ENCODE results near the gene THSD7A. TPM values are rescaled to one million over a fixed set of nuclear protein-coding genes. Genes with fewer than 3 reads are reported as not detected.

The THSD7A gene
- total RNA-seq, 1 experiment from 2014 or later = not detected

DNA sequence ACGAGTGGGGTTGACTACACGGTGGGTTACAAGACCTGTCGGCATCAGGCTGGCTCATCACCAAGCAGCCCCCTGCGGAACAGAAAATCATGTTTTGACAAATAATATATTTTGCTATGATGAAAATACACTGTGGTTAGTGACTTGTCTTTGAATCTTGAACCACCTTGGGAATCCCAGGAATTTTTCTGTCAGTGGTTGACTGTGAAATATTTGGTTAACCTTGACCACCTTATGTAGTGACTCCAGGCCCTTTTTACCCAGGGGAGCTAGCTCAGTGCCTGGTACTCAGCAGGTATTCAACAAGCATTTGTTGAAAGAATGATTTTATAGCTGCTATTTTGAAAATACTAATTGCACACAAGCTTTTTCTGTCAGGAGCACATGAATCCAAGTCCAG is 452.4 kb downstream of the THSD7A start:
- DNase-seq (ENCODE audit: unreplicated experiment) = no peak
- BruUV-seq (replicated peaks) = no TSS peak
- intact Hi-C loops (cut with micrococcal nuclease) = loop anchor here (10.0 kb wide), 2 partner anchors 455 to 1115 kb away; partner anchors contain the start of gene THSD7A
- peaks cover 21% of the 10 kb centered on the region for H3K27me3 Mint-ChIP-seq (ENCODE audit: insufficient read depth, unreplicated experiment)
- H3K4me1 Mint-ChIP-seq (ENCODE audit: insufficient read depth, unreplicated experiment) = no peaks in the 10 kb centered on the region
- ChIA-PET POLR2A (interaction anchor here (0.7 kb wide), 1 partner anchor 11 kb away, joined by 4 read pairs; no protein-coding TSS in a partner anchor), CTCF (no interaction called here)
- no peaks in the 10 kb centered on the region for H3K36me3 Mint-ChIP-seq (ENCODE audit: insufficient read depth, unreplicated experiment)
- H3K27ac Mint-ChIP-seq (ENCODE audit: low read depth, unreplicated experiment) = no peak overlapping the region
- H3K4me3 Mint-ChIP-seq (ENCODE audit: unreplicated experiment) = no peak overlapping the region
- TF ChIP-seq, protein P1, sequence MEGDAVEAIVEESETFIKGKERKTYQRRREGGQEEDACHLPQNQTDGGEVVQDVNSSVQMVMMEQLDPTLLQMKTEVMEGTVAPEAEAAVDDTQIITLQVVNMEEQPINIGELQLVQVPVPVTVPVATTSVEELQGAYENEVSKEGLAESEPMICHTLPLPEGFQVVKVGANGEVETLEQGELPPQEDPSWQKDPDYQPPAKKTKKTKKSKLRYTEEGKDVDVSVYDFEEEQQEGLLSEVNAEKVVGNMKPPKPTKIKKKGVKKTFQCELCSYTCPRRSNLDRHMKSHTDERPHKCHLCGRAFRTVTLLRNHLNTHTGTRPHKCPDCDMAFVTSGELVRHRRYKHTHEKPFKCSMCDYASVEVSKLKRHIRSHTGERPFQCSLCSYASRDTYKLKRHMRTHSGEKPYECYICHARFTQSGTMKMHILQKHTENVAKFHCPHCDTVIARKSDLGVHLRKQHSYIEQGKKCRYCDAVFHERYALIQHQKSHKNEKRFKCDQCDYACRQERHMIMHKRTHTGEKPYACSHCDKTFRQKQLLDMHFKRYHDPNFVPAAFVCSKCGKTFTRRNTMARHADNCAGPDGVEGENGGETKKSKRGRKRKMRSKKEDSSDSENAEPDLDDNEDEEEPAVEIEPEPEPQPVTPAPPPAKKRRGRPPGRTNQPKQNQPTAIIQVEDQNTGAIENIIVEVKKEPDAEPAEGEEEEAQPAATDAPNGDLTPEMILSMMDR (IDR thresholded peaks at IDR 0.05; ENCODE audit: unreplicated experiment) = no peak
- no peaks in the 10 kb centered on the region for H3K9me3 Mint-ChIP-seq (ENCODE audit: unreplicated experiment)

DNA sequence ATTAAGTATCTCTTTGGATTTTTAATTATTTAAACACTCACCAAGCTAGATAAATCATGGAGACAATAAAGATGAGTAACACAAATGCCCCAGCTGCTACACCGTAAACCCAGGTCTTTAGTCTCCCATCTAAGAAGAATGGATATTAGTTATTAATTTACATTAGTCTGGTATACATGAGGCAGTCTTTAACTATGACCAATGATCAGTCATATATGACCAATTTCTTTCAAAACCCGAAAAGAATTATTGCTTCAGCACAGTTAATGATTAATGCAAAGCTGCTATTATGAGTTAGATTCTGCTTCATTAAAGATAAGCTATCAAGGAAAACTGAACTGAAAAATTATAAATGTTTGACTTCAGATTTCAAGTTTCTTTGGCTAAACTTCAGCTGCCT is 455.5 kb downstream of the THSD7A start:
- Mint-ChIP-seq H3K36me3 (ENCODE audit: insufficient read depth, unreplicated experiment) (no peaks in the 10 kb centered on the region), H3K4me3 (ENCODE audit: unreplicated experiment) (no peak overlapping the region), H3K9me3 (ENCODE audit: unreplicated experiment) (no peaks in the 10 kb centered on the region), H3K27me3 (ENCODE audit: insufficient read depth, unreplicated experiment) (peaks cover 30% of the 10 kb centered on the region), H3K27ac (ENCODE audit: low read depth, unreplicated experiment) (no peak overlapping the region), H3K4me1 (ENCODE audit: insufficient read depth, unreplicated experiment) (no peaks in the 10 kb centered on the region)
- BruUV-seq (replicated peaks) = no TSS peak
- intact Hi-C loops (cut with micrococcal nuclease) = loop anchor here (10.0 kb wide), 2 partner anchors 458 to 1118 kb away; partner anchors contain the start of gene THSD7A
- ChIA-PET CTCF (interaction anchor here (0.7 kb wide), 1 partner anchor 33 kb away, joined by 3 read pairs; no protein-coding TSS in a partner anchor), POLR2A (no interaction called here)
- TF ChIP-seq, protein P1 (IDR thresholded peaks at IDR 0.05; ENCODE audit: unreplicated experiment) = no peak
- no peak for DNase-seq (ENCODE audit: unreplicated experiment)

DNA sequence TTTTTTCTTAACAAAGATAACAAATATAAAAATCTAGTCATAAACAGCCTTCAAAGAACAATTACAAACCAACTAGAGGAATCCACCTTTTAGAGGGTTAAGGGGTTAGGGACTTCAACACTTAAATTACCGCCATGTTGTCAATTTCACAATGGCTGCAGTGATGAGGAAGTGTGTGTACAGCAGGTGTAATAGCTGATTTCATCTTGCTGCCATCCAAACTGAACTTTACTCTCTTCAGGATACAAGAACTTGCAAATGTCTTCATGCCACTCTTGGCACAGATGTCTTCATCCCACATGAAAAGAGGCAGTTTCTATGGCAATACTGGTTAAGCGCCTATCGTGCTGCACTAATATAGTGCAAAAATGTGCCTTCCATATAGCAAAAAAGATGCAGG is 457.4 kb downstream of the THSD7A start:
- no peaks in the 10 kb centered on the region for H3K36me3 Mint-ChIP-seq (ENCODE audit: insufficient read depth, unreplicated experiment)
- TF ChIP-seq, protein P1 (IDR thresholded peaks at IDR 0.05; ENCODE audit: unreplicated experiment) = no peak
- intact Hi-C loops (cut with micrococcal nuclease) = loop anchor here (5.0 to 10.0 kb wide), 3 partner anchors 460 to 1120 kb away; partner anchors contain the start of gene THSD7A
- peaks cover 39% of the 10 kb centered on the region for H3K27me3 Mint-ChIP-seq (ENCODE audit: insufficient read depth, unreplicated experiment)
- no peaks in the 10 kb centered on the region for H3K4me1 Mint-ChIP-seq (ENCODE audit: insufficient read depth, unreplicated experiment)
- no peak overlapping the region for H3K27ac Mint-ChIP-seq (ENCODE audit: low read depth, unreplicated experiment)
- H3K4me3 Mint-ChIP-seq (ENCODE audit: unreplicated experiment) = no peak overlapping the region
- ChIA-PET POLR2A (interaction anchor here (0.8 kb wide), 1 partner anchor 1140 kb away, joined by 3 read pairs; no protein-coding TSS in a partner anchor), CTCF (interaction anchor here (1.7 kb wide), 1 partner anchor 1115 kb away, joined by 5 read pairs; no protein-coding TSS in a partner anchor)
- H3K9me3 Mint-ChIP-seq (ENCODE audit: unreplicated experiment) = no peaks in the 10 kb centered on the region
- BruUV-seq (replicated peaks) = no TSS peak
- DNase-seq (ENCODE audit: unreplicated experiment) = no peak

DNA sequence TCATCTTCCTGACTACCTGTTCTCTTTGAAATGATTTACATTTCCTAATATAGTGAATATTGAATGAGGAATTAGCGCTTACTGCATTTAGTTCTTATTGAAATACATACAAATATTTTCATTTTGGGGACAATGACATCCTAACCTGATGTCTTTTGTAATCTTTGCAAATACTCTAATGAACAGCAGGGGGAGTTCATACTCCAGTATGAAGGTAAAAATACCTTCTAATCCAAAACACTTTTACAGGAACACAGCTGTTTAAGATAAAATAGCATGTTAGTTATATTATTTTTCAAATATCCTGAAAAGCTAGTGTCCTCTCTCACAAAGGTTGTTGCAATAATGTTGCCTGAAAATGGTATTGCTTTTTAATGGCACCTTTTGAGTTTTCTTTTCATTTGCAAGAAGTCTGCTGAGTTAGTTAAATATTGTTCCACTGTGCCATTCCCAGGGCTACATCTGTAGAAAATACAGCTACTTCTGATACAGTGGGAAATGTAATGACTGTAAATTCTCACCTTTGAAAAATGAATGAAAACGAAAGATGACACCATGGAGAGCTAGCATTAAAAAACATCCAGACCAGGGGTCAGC is 458.4 kb downstream of the THSD7A start:
- H3K4me3 Mint-ChIP-seq (ENCODE audit: unreplicated experiment) = no peak overlapping the region
- ChIA-PET CTCF (interaction anchor here (0.5 to 1.8 kb wide), 14 partner anchors 9 to 1116 kb away, joined by 3 to 6 read pairs (median 3); no protein-coding TSS in a partner anchor), POLR2A (no interaction called here)
- peak; percentile 33 for DNase-seq (ENCODE audit: unreplicated experiment)
- H3K36me3 Mint-ChIP-seq (ENCODE audit: insufficient read depth, unreplicated experiment) = no peaks in the 10 kb centered on the region
- intact Hi-C loops (cut with micrococcal nuclease) = loop anchor here (1.0 to 10.0 kb wide), 4 partner anchors 184 to 1121 kb away; partner anchors contain the start of gene THSD7A
- H3K9me3 Mint-ChIP-seq (ENCODE audit: unreplicated experiment) = no peaks in the 10 kb centered on the region
- no peak overlapping the region for H3K27ac Mint-ChIP-seq (ENCODE audit: low read depth, unreplicated experiment)
- H3K4me1 Mint-ChIP-seq (ENCODE audit: insufficient read depth, unreplicated experiment) = no peaks in the 10 kb centered on the region
- peaks cover 39% of the 10 kb centered on the region for H3K27me3 Mint-ChIP-seq (ENCODE audit: insufficient read depth, unreplicated experiment)
- TF ChIP-seq, protein P1 (IDR thresholded peaks at IDR 0.05; ENCODE audit: unreplicated experiment) = peak; percentile 45
- no TSS peak for BruUV-seq (replicated peaks)

Data from MCF 10A (cell line).